ENCODE data around the gene ZKSCAN5. TPM values are rescaled to one million over a fixed set of nuclear protein-coding genes. Genes with fewer than 3 reads are reported as not detected.
"Not testable (repeated sequence)": the region's sequence is repeated elsewhere in the genome, so short reads cannot be mapped to it uniquely, and the experiment has no call there.

Gene ZKSCAN5
- total RNA-seq, 1 experiment from 2014 or later: 11.9 TPM

DNA sequence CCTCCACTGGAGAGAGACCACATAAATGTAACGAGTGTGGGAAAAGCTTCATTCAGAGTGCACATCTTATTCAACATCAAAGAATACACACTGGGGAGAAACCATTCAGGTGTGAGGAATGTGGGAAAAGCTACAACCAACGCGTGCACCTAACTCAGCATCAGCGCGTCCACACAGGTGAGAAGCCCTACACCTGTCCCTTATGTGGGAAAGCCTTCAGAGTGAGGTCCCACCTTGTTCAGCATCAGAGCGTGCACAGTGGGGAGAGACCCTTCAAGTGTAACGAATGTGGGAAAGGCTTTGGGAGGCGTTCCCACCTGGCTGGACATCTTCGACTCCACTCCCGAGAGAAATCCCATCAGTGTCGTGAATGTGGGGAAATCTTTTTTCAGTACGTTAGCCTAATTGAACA lies 26.9 kb downstream of the ZKSCAN5 start:
- H3K4me3 ChIP-seq (ENCODE audit: low read length): no peak overlapping the region
- no peak overlapping the region for H2AFZ ChIP-seq (ENCODE audit: low read length)
- H4K20me1 ChIP-seq (ENCODE audit: insufficient read depth, low read depth, low read length): no peaks in the 10 kb centered on the region
- no peaks in the 10 kb centered on the region for H3K9me2 ChIP-seq (replicated peaks; ENCODE audit: insufficient read depth, low read length)
- peaks cover 64% of the 10 kb centered on the region for H3K36me3 ChIP-seq (ENCODE audit: insufficient read depth, low read length)
- no peaks in the 10 kb centered on the region for H3K27me3 ChIP-seq (ENCODE audit: low read length)
- no peak overlapping the region for H3K4me2 ChIP-seq (ENCODE audit: low read depth, low read length, poor library complexity, severe bottlenecking)
- H3K79me2 ChIP-seq (ENCODE audit: low read length): no peaks in the 10 kb centered on the region
- H3K9me3 ChIP-seq (ENCODE audit: low read length): peaks cover 31% of the 10 kb centered on the region
- no peaks in the 10 kb centered on the region for H3K4me1 ChIP-seq (ENCODE audit: low read length)
- H3K9ac ChIP-seq (ENCODE audit: low read length): no peak overlapping the region
- no peak for DNase-seq
- H3K27ac ChIP-seq (ENCODE audit: low read length): no peak overlapping the region

DNA sequence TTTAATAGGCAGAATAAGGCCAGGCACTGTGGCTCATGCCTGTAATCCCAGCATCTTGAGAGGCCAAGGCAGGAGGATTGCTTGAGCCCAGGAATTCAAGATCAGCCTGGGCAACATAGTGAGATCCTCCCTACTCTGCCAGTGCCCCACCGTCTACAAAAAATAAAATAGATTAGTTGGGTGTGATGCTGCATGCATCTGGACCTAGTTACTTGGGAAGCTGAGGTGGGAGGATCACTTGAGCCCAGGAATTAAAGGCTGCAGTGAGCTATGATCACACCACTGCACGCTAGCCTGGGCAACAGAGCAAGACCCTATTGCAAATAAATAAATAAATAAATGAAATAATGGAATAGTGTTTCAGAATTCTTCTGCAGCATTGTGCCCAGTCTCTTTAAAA lies 31.2 kb downstream of the ZKSCAN5 start:
- H3K9me2 ChIP-seq (replicated peaks; ENCODE audit: insufficient read depth, low read length): no peaks in the 10 kb centered on the region
- H3K79me2 ChIP-seq (ENCODE audit: low read length): no peaks in the 10 kb centered on the region
- peaks cover 34% of the 10 kb centered on the region for H3K9me3 ChIP-seq (ENCODE audit: low read length)
- no peaks in the 10 kb centered on the region for H3K27me3 ChIP-seq (ENCODE audit: low read length)
- H3K4me1 ChIP-seq (ENCODE audit: low read length): no peaks in the 10 kb centered on the region
- H2AFZ ChIP-seq (ENCODE audit: low read length): no peak overlapping the region
- no peak overlapping the region for H3K9ac ChIP-seq (ENCODE audit: low read length)
- H3K36me3 ChIP-seq (ENCODE audit: insufficient read depth, low read length): peaks cover 25% of the 10 kb centered on the region
- no peak overlapping the region for H3K27ac ChIP-seq (ENCODE audit: low read length)
- DNase-seq: no peak
- H4K20me1 ChIP-seq (ENCODE audit: insufficient read depth, low read depth, low read length): no peaks in the 10 kb centered on the region
- no peak overlapping the region for H3K4me2 ChIP-seq (ENCODE audit: low read depth, low read length, poor library complexity, severe bottlenecking)
- H3K4me3 ChIP-seq (ENCODE audit: low read length): no peak overlapping the region

DNA sequence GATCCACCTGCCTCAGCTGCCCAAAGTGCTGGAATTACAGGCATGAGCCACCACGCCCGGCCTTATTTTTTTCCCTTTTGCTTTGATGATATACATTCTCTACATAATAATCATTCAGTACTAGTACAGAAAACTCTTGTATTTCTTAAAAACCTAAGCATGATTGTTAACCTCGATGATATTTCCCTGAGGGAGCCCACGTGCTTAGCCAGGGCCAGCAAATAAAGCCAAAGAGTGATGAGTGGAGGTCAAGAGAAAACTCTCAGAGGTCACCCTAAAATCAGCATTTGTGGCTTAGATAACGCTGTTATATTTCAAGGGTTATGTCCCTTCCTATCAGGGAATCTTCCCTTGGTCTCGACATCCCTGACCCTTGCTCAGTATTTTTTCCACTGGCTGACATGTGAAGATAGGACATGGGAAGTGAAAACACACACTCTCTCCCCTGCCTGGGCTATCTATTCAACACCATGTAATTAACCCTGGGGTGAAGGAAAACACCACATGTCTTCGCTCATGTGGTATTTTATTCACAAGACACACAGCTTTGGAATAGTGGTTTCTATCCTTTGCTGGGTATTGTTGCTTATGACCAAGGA lies 34.9 kb downstream of the ZKSCAN5 start:
- Histone ChIP-seq H3K9me3 (ENCODE audit: low read length) (peaks cover 23% of the 10 kb centered on the region), H4K20me1 (ENCODE audit: insufficient read depth, low read depth, low read length) (no peaks in the 10 kb centered on the region), H3K4me1 (ENCODE audit: low read length) (no peaks in the 10 kb centered on the region), H2AFZ (ENCODE audit: low read length) (no peak overlapping the region), H3K79me2 (ENCODE audit: low read length) (no peaks in the 10 kb centered on the region), H3K36me3 (ENCODE audit: insufficient read depth, low read length) (no peaks in the 10 kb centered on the region; the same call in 1 of the 2 replicates), H3K4me2 (ENCODE audit: low read depth, low read length, poor library complexity, severe bottlenecking) (no peak overlapping the region), H3K4me3 (ENCODE audit: low read length) (no peak overlapping the region), H3K9me2 (replicated peaks; ENCODE audit: insufficient read depth, low read length) (no peaks in the 10 kb centered on the region), H3K27me3 (ENCODE audit: low read length) (no peaks in the 10 kb centered on the region), H3K9ac (ENCODE audit: low read length) (no peak overlapping the region), H3K27ac (ENCODE audit: low read length) (no peak overlapping the region)
- no peak for DNase-seq

DNA sequence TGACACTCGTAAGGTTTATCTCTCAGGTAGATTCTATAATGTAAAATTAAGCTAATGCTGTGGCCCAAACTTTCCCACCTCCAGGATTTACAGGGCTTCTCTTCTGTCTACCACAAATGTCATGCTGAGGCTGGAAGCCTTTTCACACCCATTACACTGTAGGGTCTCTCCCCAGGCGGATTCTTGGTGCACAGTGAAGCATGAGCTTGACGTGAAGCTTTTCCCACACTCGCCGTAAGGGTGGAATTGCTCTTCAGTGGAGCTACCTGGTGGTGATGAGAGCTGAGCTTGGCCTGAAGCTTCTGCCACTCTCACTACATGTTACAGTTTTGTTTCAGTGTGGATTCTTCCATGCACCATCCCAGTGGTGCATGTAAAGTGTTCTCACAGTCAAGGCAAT lies 36.1 kb downstream of the ZKSCAN5 start:
- H3K36me3 ChIP-seq (ENCODE audit: insufficient read depth, low read length): no peaks in the 10 kb centered on the region; the same call in 1 of the 2 replicates
- H3K4me1 ChIP-seq (ENCODE audit: low read length): no peaks in the 10 kb centered on the region
- H3K27ac ChIP-seq (ENCODE audit: low read length): no peak overlapping the region
- H3K9ac ChIP-seq (ENCODE audit: low read length): no peak overlapping the region
- no peak for DNase-seq
- no peaks in the 10 kb centered on the region for H3K27me3 ChIP-seq (ENCODE audit: low read length)
- no peak overlapping the region for H3K4me3 ChIP-seq (ENCODE audit: low read length)
- no peak overlapping the region for H3K4me2 ChIP-seq (ENCODE audit: low read depth, low read length, poor library complexity, severe bottlenecking)
- H3K9me2 ChIP-seq (replicated peaks; ENCODE audit: insufficient read depth, low read length): no peaks in the 10 kb centered on the region
- H2AFZ ChIP-seq (ENCODE audit: low read length): no peak overlapping the region
- H3K79me2 ChIP-seq (ENCODE audit: low read length): no peaks in the 10 kb centered on the region
- peaks cover 23% of the 10 kb centered on the region for H3K9me3 ChIP-seq (ENCODE audit: low read length)
- no peaks in the 10 kb centered on the region for H4K20me1 ChIP-seq (ENCODE audit: insufficient read depth, low read depth, low read length)

DNA sequence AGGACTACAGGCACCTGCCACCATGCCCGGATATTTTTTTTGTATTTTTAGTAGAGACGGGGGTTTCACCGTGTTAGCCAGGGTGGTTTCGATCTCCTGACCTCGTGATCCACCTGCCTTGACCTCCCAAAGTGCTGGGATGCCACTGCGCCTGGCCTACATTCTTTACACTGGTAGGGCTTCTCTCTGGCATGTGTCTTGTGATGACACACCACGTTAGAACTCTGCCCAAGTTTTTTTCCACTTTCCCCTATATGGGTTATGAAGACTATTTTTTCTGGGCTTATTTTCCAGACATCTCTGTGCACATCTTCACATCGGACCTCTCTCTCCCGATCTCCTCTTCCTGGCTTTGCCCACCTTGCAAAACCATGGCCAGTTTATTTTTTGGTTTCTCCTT lies 36.8 kb downstream of the ZKSCAN5 start:
- Histone ChIP-seq H3K4me2 (ENCODE audit: low read depth, low read length, poor library complexity, severe bottlenecking) (no peak overlapping the region), H3K4me3 (ENCODE audit: low read length) (no peak overlapping the region), H3K79me2 (ENCODE audit: low read length) (no peaks in the 10 kb centered on the region), H3K27me3 (ENCODE audit: low read length) (no peaks in the 10 kb centered on the region), H3K27ac (ENCODE audit: low read length) (no peak overlapping the region), H2AFZ (ENCODE audit: low read length) (no peak overlapping the region), H3K36me3 (ENCODE audit: insufficient read depth, low read length) (no peaks in the 10 kb centered on the region; the same call in 1 of the 2 replicates), H3K4me1 (ENCODE audit: low read length) (no peaks in the 10 kb centered on the region), H4K20me1 (ENCODE audit: insufficient read depth, low read depth, low read length) (no peaks in the 10 kb centered on the region), H3K9ac (ENCODE audit: low read length) (no peak overlapping the region), H3K9me3 (ENCODE audit: low read length) (peaks cover 23% of the 10 kb centered on the region), H3K9me2 (replicated peaks; ENCODE audit: insufficient read depth, low read length) (no peaks in the 10 kb centered on the region)
- no peak for DNase-seq

DNA sequence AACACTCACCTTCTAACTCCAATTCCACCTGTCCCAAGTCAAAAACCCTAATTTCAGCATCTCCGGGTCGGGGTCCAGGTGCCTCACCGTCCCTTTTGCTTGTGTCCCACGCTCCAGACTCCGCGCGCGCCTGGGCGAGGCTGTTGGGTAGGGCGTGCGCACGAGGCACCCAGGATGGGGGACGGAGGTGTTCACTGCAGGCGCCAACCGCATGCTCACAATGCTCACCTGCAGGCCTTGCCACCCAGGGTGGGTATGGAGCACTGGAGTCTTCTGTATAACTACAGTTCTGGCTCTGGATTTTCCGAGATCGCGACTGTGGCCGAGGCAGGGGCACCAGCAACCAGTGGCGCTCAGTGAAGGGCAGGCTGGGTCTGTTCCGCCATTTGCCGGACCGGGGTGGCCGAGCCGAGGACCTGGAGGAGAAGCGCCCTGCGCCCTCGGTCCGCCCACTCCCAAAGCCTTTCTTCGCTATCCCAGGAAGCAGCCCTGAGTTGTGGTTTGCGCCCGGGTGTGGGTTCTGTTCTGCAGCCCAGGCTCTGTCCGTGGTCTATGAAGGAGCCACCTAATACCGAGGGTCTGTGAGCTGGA lies 38.7 kb downstream of the ZKSCAN5 start:
- Histone ChIP-seq H3K27me3 (ENCODE audit: low read length) (no peaks in the 10 kb centered on the region), H3K36me3 (ENCODE audit: insufficient read depth, low read length) (peaks cover 12% of the 10 kb centered on the region), H3K9ac (ENCODE audit: low read length) (no peak overlapping the region), H3K4me1 (ENCODE audit: low read length) (no peaks in the 10 kb centered on the region), H3K9me2 (replicated peaks; ENCODE audit: insufficient read depth, low read length) (no peaks in the 10 kb centered on the region), H3K4me3 (ENCODE audit: low read length) (no peak overlapping the region), H3K4me2 (ENCODE audit: low read depth, low read length, poor library complexity, severe bottlenecking) (no peak overlapping the region), H4K20me1 (ENCODE audit: insufficient read depth, low read depth, low read length) (no peaks in the 10 kb centered on the region), H3K9me3 (ENCODE audit: low read length) (peaks cover 32% of the 10 kb centered on the region), H3K27ac (ENCODE audit: low read length) (no peak overlapping the region), H3K79me2 (ENCODE audit: low read length) (no peaks in the 10 kb centered on the region), H2AFZ (ENCODE audit: low read length) (no peak overlapping the region)
- DNase-seq: no peak

DNA sequence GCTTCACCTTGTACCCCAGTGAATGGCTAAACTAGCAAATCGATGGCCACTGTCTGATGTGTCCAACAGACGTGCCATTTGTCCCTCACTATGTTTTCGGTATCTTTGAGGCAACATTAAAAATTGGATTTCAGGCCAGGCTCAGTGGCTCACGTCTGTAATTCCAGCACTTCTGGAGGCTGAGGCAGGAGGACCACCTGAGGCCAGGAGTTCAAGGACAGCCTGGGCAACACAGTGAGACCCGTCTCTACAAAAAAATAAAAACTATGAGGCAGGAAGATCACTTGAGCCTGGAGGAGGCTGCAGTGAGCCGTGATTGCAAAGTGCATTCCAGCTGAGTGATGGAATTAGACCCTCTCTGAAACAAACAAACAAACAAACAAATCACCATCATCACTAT lies 39.5 kb downstream of the ZKSCAN5 start:
- Histone ChIP-seq H4K20me1 (ENCODE audit: insufficient read depth, low read depth, low read length) (no peaks in the 10 kb centered on the region), H3K4me3 (ENCODE audit: low read length) (no peak overlapping the region), H3K36me3 (ENCODE audit: insufficient read depth, low read length) (peaks cover 15% of the 10 kb centered on the region), H3K27me3 (ENCODE audit: low read length) (no peaks in the 10 kb centered on the region), H3K4me2 (ENCODE audit: low read depth, low read length, poor library complexity, severe bottlenecking) (no peak overlapping the region), H3K9ac (ENCODE audit: low read length) (no peak overlapping the region), H3K79me2 (ENCODE audit: low read length) (no peaks in the 10 kb centered on the region), H3K9me3 (ENCODE audit: low read length) (peaks cover 32% of the 10 kb centered on the region), H3K4me1 (ENCODE audit: low read length) (no peaks in the 10 kb centered on the region), H3K27ac (ENCODE audit: low read length) (no peak overlapping the region), H3K9me2 (replicated peaks; ENCODE audit: insufficient read depth, low read length) (no peaks in the 10 kb centered on the region), H2AFZ (ENCODE audit: low read length) (no peak overlapping the region)
- no peak for DNase-seq

DNA sequence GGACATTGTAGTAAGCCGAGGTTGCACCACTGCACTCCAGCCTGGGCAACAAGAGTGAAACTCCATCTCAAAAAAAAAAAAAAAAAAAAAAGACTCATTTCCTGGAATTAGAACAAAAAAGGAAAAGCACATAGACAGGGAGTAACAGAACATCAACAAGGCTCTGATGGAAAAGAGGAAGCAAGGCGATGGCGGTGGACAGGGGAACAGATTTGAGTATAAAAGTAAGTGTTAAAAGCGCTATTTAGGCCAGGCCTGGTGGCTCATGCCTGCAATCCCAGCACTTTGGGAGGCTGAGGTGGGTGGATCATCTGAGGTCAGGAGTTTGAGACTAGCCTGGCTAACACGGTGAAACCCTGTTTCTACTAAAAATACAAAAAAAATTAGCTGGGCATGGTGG lies 40.8 kb downstream of the ZKSCAN5 start:
- H4K20me1 ChIP-seq (ENCODE audit: insufficient read depth, low read depth, low read length); H3K4me2 ChIP-seq (ENCODE audit: low read depth, low read length, poor library complexity, severe bottlenecking); H3K27ac ChIP-seq (ENCODE audit: low read length); H3K9ac ChIP-seq (ENCODE audit: low read length); H3K4me3 ChIP-seq (ENCODE audit: low read length); H3K4me1 ChIP-seq (ENCODE audit: low read length); H3K27me3 ChIP-seq (ENCODE audit: low read length); H2AFZ ChIP-seq (ENCODE audit: low read length); DNase-seq; H3K9me2 ChIP-seq (replicated peaks; ENCODE audit: insufficient read depth, low read length); H3K79me2 ChIP-seq (ENCODE audit: low read length): not testable (repeated sequence)
- Histone ChIP-seq H3K9me3 (ENCODE audit: low read length) (peaks cover 26% of the 10 kb centered on the region), H3K36me3 (ENCODE audit: insufficient read depth, low read length) (peaks cover 15% of the 10 kb centered on the region)
